ENCODE results near the gene DNAL4. TPM values are rescaled to one million over a fixed set of nuclear protein-coding genes. Genes with fewer than 3 reads are reported as not detected.

DNAL4 gene
- total and polyA plus RNA-seq, 2 donors (not counting 3 experiments of a cell fraction or from before 2014, with no cell fraction given) = 12.9 to 22.7 TPM

- Histone ChIP-seq H3K27ac (ENCODE audit: insufficient read depth, low read depth, low read length) (no peak overlapping the region), H3K4me2 (ENCODE audit: insufficient read depth, low read length) (no peak overlapping the region), H3K9ac (replicated peaks; ENCODE audit: extremely low read depth, insufficient read depth, low read length) (no peak overlapping the region), H3K79me2 (ENCODE audit: control insufficient read depth, insufficient read depth, low read length) (no peaks in the 10 kb centered on the region), H3K4me3 (replicated peaks in 1 of 3; ENCODE audit: insufficient read depth in 1 of 3, low read depth in 1 of 3, low read length in 3 of 3) (no peak overlapping the region), H3K9me1 (replicated peaks; ENCODE audit: control insufficient read depth, extremely low read depth, insufficient read depth, low read length) (no peaks in the 10 kb centered on the region), H3K36me3 (ENCODE audit: control insufficient read depth in 2 of 2, extremely low read depth in 1 of 2, insufficient read depth in 2 of 2, low read length in 2 of 2) (no peaks in the 10 kb centered on the region), H3K4me1 (ENCODE audit: control insufficient read depth, extremely low read depth, insufficient read depth, low read length) (no peaks in the 10 kb centered on the region), H3K27me3 (ENCODE audit: control insufficient read depth in 2 of 2, insufficient read depth in 2 of 2, low read length in 2 of 2) (no peaks in the 10 kb centered on the region), H3K9me3 (replicated peaks; ENCODE audit: control insufficient read depth, insufficient read depth, low read length) (no peaks in the 10 kb centered on the region), H4K20me1 (replicated peaks; ENCODE audit: control insufficient read depth, extremely low read depth, insufficient read depth, low read length) (no peaks in the 10 kb centered on the region), H2AFZ (ENCODE audit: low read depth, low read length) (no peak overlapping the region)
- DNase-seq (ENCODE audit: low read depth, low spot score) = no peak
- BruUV-seq (replicated peaks) = no TSS peak
- dilution Hi-C loops (cut with MboI; ENCODE audit: extremely low pct_ligation_motif_present, low sequenced_read_pairs) (no loop called here), intact Hi-C loops (cut with micrococcal nuclease) (no loop called here)
- CTCF ChIA-PET = interaction anchor here (0.5 to 2.5 kb wide), 2 partner anchors 61 to 294 kb away, joined by 3 to 16 read pairs; no protein-coding TSS in a partner anchor
- POLR2A ChIA-PET = no interaction called here
- FAIRE-seq = no peak
- TF ChIP-seq, protein P1, sequence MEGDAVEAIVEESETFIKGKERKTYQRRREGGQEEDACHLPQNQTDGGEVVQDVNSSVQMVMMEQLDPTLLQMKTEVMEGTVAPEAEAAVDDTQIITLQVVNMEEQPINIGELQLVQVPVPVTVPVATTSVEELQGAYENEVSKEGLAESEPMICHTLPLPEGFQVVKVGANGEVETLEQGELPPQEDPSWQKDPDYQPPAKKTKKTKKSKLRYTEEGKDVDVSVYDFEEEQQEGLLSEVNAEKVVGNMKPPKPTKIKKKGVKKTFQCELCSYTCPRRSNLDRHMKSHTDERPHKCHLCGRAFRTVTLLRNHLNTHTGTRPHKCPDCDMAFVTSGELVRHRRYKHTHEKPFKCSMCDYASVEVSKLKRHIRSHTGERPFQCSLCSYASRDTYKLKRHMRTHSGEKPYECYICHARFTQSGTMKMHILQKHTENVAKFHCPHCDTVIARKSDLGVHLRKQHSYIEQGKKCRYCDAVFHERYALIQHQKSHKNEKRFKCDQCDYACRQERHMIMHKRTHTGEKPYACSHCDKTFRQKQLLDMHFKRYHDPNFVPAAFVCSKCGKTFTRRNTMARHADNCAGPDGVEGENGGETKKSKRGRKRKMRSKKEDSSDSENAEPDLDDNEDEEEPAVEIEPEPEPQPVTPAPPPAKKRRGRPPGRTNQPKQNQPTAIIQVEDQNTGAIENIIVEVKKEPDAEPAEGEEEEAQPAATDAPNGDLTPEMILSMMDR (IDR thresholded peaks at IDR 0.05; ENCODE audit: extremely low read depth in 1 of 2, insufficient read depth in 1 of 2, low read depth in 1 of 2, low read length in 2 of 2) = no peak
- no peak for TF ChIP-seq POLR2AphosphoS5 (IDR thresholded peaks at IDR 0.05; ENCODE audit: insufficient read depth, low read depth, low read length)
- TF ChIP-seq EZH2 (IDR thresholded peaks at IDR 0.05; ENCODE audit: borderline replicate concordance, low read depth, low read length, severe bottlenecking) = no peak
- TF ChIP-seq POLR2A (IDR thresholded peaks at IDR 0.05; ENCODE audit: low read depth, low read length) = no peak
- TF ChIP-seq JUN (IDR thresholded peaks at IDR 0.05; ENCODE audit: borderline replicate concordance, insufficient read depth, insufficient read length, low read depth) = no peak
- no peak for TF ChIP-seq GATA2 (IDR thresholded peaks at IDR 0.05; ENCODE audit: insufficient read depth, insufficient read length, low read depth, low read length)
- no peak for TF ChIP-seq FOS (IDR thresholded peaks at IDR 0.05; ENCODE audit: borderline replicate concordance, insufficient read depth, low read length)
Measured at GRCh38 chr22:38830026-38830844, 36.3 kb upstream of the DNAL4 start.
